ENCODE results near the gene TMEM50A. TPM values are rescaled to one million over a fixed set of nuclear protein-coding genes. Genes with fewer than 3 reads are reported as not detected.

Gene TMEM50A
- total and polyA plus RNA-seq, 9 of the 15 experiments (the other 6 are each of a cell fraction or from before 2014, with no cell fraction given): 43.7 to 195 (median 137) TPM

- H3K27me3 ChIP-seq (ENCODE audit: control insufficient read depth in 2 of 2, insufficient read depth in 2 of 2, low read length in 2 of 2): no peaks in the 10 kb centered on the region
- H3K36me3 ChIP-seq (ENCODE audit: control insufficient read depth, insufficient read depth, low read length): peaks cover 73% of the 10 kb centered on the region
- 91% methylated on average over 3 of the region's 3 CpGs for WGBS (ENCODE audit: insufficient coverage, low coverage, missing lambda C conversion rate)
- no peaks in the 10 kb centered on the region for H3K4me1 ChIP-seq (replicated peaks in 1 of 2; ENCODE audit: control insufficient read depth in 2 of 2, insufficient read depth in 2 of 2, low read length in 2 of 2)
- ChIA-PET CTCF (ENCODE audit: low intra/inter-chr PET ratio) (no interaction called here), POLR2A (interaction anchor here (1.0 to 1.4 kb wide), 2 partner anchors 8 to 9 kb away, joined by 3 read pairs; no protein-coding TSS in a partner anchor)
- H2AFZ ChIP-seq (ENCODE audit: low read depth, low read length): no peak overlapping the region
- no peak overlapping the region for H3K9ac ChIP-seq (ENCODE audit: insufficient read depth in 1 of 2, low read depth in 2 of 2, low read length in 2 of 2)
- no peak overlapping the region for H3K4me2 ChIP-seq (ENCODE audit: insufficient read depth, low read length)
- peaks cover 12% of the 10 kb centered on the region; the same call in 1 of the 3 replicates for H3K79me2 ChIP-seq (ENCODE audit: control insufficient read depth, insufficient read depth, low read length)
- no peaks in the 10 kb centered on the region for H3K9me1 ChIP-seq (ENCODE audit: control insufficient read depth, insufficient read depth, low read length)
- TF ChIP-seq ZNF316 (IDR thresholded peaks at IDR 0.05): peak; percentile 79
- TF ChIP-seq ZBTB8A (IDR thresholded peaks at IDR 0.05; ENCODE audit: partially characterized antibody): no peak
- TF ChIP-seq ZKSCAN1 (IDR thresholded peaks at IDR 0.05; ENCODE audit: low read depth, low read length): peak; percentile 71; the same call in 1 of the 2 replicates
- TF ChIP-seq SMARCE1 (IDR thresholded peaks at IDR 0.05): no peak
- TF ChIP-seq TRIM28 (IDR thresholded peaks at IDR 0.05): peak; percentile 74
- no peak for TF ChIP-seq JUNB (CRISPR knock-in tag; conservative IDR thresholded peaks at IDR 0.05)
- TF ChIP-seq ZNF766 (CRISPR knock-in tag; conservative IDR thresholded peaks at IDR 0.05): no peak
- TF ChIP-seq SRSF9 (IDR thresholded peaks at IDR 0.05; ENCODE audit: borderline replicate concordance, low read depth, low read length): no peak
- TF ChIP-seq TRIM24 (IDR thresholded peaks at IDR 0.05): peak in 1 of 2 experiments; percentile 42; a peak in 1 of 4 replicates
- TF ChIP-seq CBX3 (IDR thresholded peaks at IDR 0.05; ENCODE audit: borderline replicate concordance in 1 of 2, low read length in 2 of 2): 0 out of 3 replicates have a peak, but pooled peaks of 1 of the 2 experiments have one; percentile 38
- no TSS peak for BruUV-seq (replicated peaks)
- ATAC-seq: no peak
- no peak overlapping the region for H3K27ac ChIP-seq (ENCODE audit: extremely low read depth, low read depth, low read length)
- FAIRE-seq: no peak
- no peaks in the 10 kb centered on the region for H4K20me1 ChIP-seq (replicated peaks; ENCODE audit: control insufficient read depth, insufficient read depth, low read length)
- in situ Hi-C loops (cut with MboI): loop anchor here (5.0 kb wide), 1 partner anchor 92 kb away; no protein-coding TSS in a partner anchor
- H3K9me3 ChIP-seq (replicated peaks; ENCODE audit: control insufficient read depth, insufficient read depth, low read depth, low read length): peaks cover 2% of the 10 kb centered on the region; the same call in 1 of the 2 replicates
- no peak for DNase-seq (ENCODE audit: extremely low read depth in 1 of 4, low spot score in 3 of 4)
- H3K4me3 ChIP-seq: no peak overlapping the region
- intact Hi-C loops (cut with micrococcal nuclease): no loop called here
These were observed 11.5 kb downstream of the TMEM50A start for GRCh38 chr1:25349606-25350005.
